HS-27A (cell line): ENCODE measurements around the gene GADD45G.

ENCODE experiments used
- DNase-seq: peaks from one replicate; pipeline ENCODE4 v3.0.0-alpha.2; 2012; ENCODE audit warnings: low read depth, missing footprints

Gene GADD45G

GRCh38 chr9:89630508-89630907, 25.7 kb downstream of the GADD45G start:
- DNase-seq = no peak

- no peak for DNase-seq
Measured at GRCh38 chr9:89631384-89631783, 26.6 kb downstream of the GADD45G start.

- DNase-seq = no peak
Measured at GRCh38 chr9:89632192-89632733, 27.5 kb downstream of the GADD45G start.

- no peak for DNase-seq
Measured at GRCh38 chr9:89632736-89633135, 27.9 kb downstream of the GADD45G start.

GRCh38 chr9:89633404-89633803, 28.6 kb downstream of the GADD45G start:
- no peak for DNase-seq

GRCh38 chr9:89633920-89634319, 29.1 kb downstream of the GADD45G start:
- DNase-seq = no peak

GRCh38 chr9:89634995-89635742, 30.4 kb downstream of the GADD45G start:
- no peak for DNase-seq

GRCh38 chr9:89635816-89636215, 31.0 kb downstream of the GADD45G start:
- no peak for DNase-seq

- no peak for DNase-seq
Measured at GRCh38 chr9:89637787-89638186, 33.0 kb downstream of the GADD45G start.

GRCh38 chr9:89638359-89638758, 33.5 kb downstream of the GADD45G start:
- no peak for DNase-seq

GRCh38 chr9:89638893-89639292, 34.1 kb downstream of the GADD45G start:
- DNase-seq = no peak

- DNase-seq = no peak
Measured at GRCh38 chr9:89639367-89639795, 34.6 kb downstream of the GADD45G start.

GRCh38 chr9:89639961-89640360, 35.1 kb downstream of the GADD45G start:
- DNase-seq = no peak

GRCh38 chr9:89640361-89640760, 35.5 kb downstream of the GADD45G start:
- DNase-seq = no peak

GRCh38 chr9:89640801-89641200, 36.0 kb downstream of the GADD45G start:
- no peak for DNase-seq

GRCh38 chr9:89641980-89642379, 37.2 kb downstream of the GADD45G start:
- no peak for DNase-seq

- DNase-seq = no peak
Measured at GRCh38 chr9:89642789-89643188, 38.0 kb downstream of the GADD45G start.

- no peak for DNase-seq
Measured at GRCh38 chr9:89646189-89646939, 41.6 kb downstream of the GADD45G start.

- DNase-seq = no peak
Measured at GRCh38 chr9:89647366-89648128, 42.7 kb downstream of the GADD45G start.

- DNase-seq = no peak
Measured at GRCh38 chr9:89648247-89649000, 43.6 kb downstream of the GADD45G start.

- DNase-seq = no peak
Measured at GRCh38 chr9:89649039-89649691, 44.4 kb downstream of the GADD45G start.
